Astrocyte of the spinal cord (primary cell): ENCODE results near the gene GRAMD2B.

Source experiments
- DNase-seq: peaks from one replicate; pipeline ENCODE4 v3.0.0; 2011; ENCODE audit warnings: low read depth, low spot score
- H3K4me3 ChIP-seq: 2 replicates; pipeline ENCODE4 v1.5.1; 2011; ENCODE audit warnings: low read depth, mild to moderate bottlenecking, low read length, moderate library complexity
- CTCF ChIP-seq: IDR thresholded peaks from 2 replicates; pipeline ENCODE4 v1.5.1; 2012; ENCODE audit warnings: low read depth, mild to moderate bottlenecking, low read length, inconsistent platforms
- in situ Hi-C: cut with HindIII; loops from 2 replicates; pipeline ENCODE4 v1.10.0; 2017; ENCODE audit warnings: low sequenced_read_pairs

Gene GRAMD2B

GRCh38 chr5:126523818-126524510 is 100.8 kb downstream of the GRAMD2B start:
- peak; percentile 15 for DNase-seq
- TF ChIP-seq CTCF = no peak
- in situ Hi-C loops = no loop called here
- no peak overlapping the region for H3K4me3 ChIP-seq

- no peak overlapping the region for H3K4me3 ChIP-seq
- peak; percentile 45 for DNase-seq
- in situ Hi-C loops = no loop called here
These were observed 102.5 kb downstream of the GRAMD2B start for GRCh38 chr5:126525630-126526245.

GRCh38 chr5:126526493-126526892 is 103.3 kb downstream of the GRAMD2B start:
- H3K4me3 ChIP-seq = no peak overlapping the region
- no peak for TF ChIP-seq CTCF
- in situ Hi-C loops = no loop called here
- no peak for DNase-seq

More at GRCh38 chr5:126525630-126526245, 102.5 kb downstream of the GRAMD2B start:
- TF ChIP-seq CTCF = no peak

- in situ Hi-C loops = no loop called here
- no peak for TF ChIP-seq CTCF
- H3K4me3 ChIP-seq = no peak overlapping the region
- no peak for DNase-seq
These were observed 103.9 kb downstream of the GRAMD2B start for GRCh38 chr5:126527158-126527557.

GRCh38 chr5:126527892-126528291 is 104.7 kb downstream of the GRAMD2B start:
- peak; percentile 89 for DNase-seq
- no peak for TF ChIP-seq CTCF

GRCh38 chr5:126531543-126532120 is 108.4 kb downstream of the GRAMD2B start:
- TF ChIP-seq CTCF = no peak
- no peak overlapping the region for H3K4me3 ChIP-seq
- peak; percentile 43 for DNase-seq
- in situ Hi-C loops = no loop called here

More at GRCh38 chr5:126527892-126528291, 104.7 kb downstream of the GRAMD2B start:
- H3K4me3 ChIP-seq = no peak overlapping the region
- in situ Hi-C loops = no loop called here
